Activated CD4-positive, alpha-beta T cell treated with anti-CD3 and anti-CD28 coated beads, Interleukin-2, amount 50 U/mL, for 24 hours (primary cell): ENCODE data around the gene SPPL3.
"Not testable (repeated sequence)": the region's sequence is repeated elsewhere in the genome, so short reads cannot be mapped to it uniquely, and the experiment has no call there.

Experiments
- DNase-seq, 2 donors: peaks; one replicate each; pipeline ENCODE4 v3.0.0-alpha.2; 2020; ENCODE audit warnings: low read depth in 1 of 2, low spot score in 1 of 2

Gene SPPL3, protein sequence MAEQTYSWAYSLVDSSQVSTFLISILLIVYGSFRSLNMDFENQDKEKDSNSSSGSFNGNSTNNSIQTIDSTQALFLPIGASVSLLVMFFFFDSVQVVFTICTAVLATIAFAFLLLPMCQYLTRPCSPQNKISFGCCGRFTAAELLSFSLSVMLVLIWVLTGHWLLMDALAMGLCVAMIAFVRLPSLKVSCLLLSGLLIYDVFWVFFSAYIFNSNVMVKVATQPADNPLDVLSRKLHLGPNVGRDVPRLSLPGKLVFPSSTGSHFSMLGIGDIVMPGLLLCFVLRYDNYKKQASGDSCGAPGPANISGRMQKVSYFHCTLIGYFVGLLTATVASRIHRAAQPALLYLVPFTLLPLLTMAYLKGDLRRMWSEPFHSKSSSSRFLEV

DNA sequence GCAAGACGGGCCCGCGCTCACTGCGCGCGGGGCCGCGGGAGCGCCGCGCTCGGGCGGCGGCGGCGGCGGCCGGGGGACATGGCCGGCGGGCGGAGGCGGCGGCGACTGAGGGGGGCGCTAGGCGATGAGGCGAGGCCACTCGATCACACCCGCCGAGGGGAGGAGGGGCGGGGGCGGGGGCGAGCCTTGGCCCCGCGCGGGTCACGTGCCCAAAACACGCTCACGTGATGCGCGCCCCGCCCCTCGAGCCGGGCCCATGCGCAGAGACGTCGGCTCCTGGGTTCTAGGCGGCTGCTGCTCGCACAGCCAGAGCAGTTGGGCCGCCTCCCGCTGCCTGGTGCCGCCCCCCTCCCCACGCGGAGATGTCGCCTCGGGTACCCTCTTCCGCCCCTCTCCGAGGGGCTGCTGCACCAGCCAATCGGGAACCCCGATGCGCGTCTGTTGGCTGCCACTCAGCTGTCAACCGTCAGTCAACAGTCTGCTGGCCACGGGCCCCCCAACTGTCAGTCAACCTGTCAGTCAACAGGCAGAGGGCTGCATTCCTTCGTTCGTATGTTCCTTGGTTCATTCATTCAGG is at the start of gene SPPL3:
Gene SPPL3 (minus strand): TSS at position 162 of the 577 bp plus-strand sequence. CDS start 491 bp downstream, outside the sequence.
- DNase-seq: peak; percentile 88 to 89

DNA sequence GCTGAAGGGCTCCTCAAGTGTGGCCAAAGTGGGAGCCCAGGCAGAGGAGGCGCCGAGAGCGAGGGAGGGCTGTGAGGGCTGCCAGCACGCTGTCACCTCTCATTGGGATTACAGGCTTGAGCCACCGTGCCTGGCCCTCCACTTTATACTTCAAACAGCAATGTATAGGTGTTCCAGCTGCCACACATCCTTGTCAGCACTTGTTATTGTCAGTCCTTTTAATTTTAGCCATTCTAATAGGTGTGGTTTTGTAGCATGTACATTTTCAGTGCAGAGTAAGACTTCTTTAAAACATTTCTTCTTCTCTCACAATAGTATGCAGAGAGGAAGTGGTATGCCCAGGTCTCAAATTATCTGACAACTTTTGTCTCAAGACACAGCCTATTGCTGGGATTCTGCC is 46.6 kb upstream of the SPPL3 start:
- DNase-seq: no peak

DNA sequence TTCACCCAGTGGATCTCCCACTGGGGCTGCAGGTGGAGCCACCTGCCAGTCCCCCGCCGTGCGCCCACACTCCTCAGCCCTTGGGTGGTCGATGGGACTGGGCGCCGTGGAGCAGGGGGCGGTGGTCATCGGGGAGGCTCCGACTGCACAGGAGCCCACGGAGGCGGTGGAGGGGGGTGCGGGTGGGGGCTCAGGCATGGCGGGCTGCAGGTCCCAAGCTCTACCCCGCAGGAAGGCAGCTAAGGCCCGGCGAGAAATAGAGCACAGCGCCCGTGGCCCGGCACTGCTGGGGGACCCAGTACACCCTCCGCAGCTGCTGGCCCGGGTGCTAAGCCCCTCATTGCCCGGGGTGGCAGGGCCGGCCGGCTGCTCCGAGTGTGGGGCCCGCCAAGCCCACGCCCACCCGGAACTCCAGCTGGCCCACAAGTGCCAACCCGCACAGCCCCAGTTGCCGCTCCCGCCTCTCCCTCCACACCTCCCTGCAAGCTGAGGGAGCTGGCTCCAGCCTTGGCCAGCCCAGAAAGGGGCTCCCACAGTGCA is 46.2 kb upstream of the SPPL3 start:
- not testable (repeated sequence) for DNase-seq

DNA sequence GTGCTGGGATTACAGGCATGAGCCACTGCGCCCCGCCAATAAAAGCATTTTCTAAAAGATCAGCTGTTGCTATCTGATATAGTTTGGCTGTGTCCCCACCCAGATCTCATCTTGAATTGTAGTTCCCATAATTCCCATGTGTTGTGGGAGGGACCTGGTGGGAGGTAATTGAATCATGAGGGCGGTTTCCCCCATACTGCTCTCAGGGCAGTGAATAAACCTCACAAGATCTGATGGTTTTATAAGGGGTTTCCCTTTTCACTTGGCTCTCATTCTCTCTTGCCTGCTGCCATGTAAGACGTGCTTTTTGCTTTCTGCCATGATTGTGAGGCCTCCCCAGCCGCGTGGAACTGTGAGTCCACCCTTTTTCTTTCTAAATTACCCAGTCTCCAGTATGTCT is 41.4 kb upstream of the SPPL3 start:
- DNase-seq: not testable (repeated sequence)

DNA sequence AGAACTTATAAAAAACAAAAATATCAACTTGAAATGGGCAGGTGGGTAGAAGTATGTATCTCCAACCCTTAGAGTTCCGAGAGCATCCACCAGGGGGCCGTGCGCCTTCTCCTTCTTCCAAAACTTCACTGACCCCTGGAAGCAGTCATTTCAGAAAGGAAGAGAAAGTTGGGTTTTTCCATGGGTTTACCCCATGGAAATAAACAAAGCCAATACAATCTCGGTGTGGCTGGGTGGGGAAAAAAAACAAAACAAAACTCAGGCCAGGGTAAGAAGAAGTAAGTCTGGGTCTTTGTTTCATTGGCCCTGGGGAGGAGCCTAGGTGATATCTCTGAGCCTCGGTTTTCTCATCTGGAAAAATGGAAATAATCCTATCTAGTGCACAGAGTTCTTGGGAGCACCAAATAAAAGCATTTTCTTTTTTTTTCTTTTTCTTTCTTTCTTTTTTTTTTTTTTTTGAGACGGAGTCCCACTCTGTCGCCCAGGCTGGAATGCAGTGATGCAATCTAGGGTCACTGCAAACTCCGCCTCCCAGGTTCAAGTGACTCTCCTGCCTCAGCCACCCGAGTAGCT is 40.6 kb upstream of the SPPL3 start:
- peak; percentile 47 to 48 for DNase-seq

DNA sequence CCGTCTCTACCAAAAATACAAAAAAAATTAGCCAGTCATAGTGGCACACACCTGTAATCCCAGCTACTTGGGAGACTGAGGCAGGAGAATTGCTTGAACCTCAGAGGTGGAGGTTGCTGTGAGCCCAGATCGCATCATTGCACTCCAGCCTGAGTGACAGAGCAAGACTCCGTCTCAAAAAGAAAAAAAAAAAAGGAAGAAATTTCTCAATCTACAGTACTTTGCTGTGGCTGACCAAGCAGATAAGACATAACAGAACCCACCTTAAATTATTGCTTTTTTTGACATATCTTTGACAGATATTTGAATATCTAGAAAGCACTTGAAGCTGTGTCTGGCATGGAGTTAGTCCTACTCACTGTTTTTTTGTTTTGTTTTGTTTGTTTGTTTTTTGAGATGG is 39.3 kb upstream of the SPPL3 start:
- no peak for DNase-seq

DNA sequence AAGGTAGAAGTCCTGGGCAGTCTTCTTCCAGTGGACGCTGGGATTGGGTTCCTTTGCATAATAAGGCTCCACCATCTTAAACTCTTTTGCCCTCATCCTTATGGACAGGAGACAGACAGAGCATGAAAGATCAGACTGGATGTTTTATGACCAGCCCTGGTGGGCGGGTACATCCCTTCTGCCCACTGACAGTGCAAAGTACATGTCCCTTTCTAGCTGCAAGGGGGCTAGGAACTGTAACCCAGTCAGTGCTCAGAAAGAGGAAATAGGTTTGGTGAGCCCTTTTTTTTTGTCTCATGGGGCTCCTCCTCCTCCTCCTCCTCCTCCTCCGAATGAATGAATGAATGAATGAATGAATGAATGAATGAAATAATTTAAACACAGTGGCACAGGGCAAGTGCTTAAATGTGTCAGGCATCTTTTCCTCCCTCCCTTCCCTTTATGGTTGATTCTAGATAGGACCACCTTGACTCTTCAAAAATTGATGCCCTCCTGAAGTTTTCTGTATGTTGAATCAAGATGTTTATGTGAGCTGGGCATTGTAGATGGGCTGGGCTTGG is 37.8 kb upstream of the SPPL3 start:
- DNase-seq: no peak

DNA sequence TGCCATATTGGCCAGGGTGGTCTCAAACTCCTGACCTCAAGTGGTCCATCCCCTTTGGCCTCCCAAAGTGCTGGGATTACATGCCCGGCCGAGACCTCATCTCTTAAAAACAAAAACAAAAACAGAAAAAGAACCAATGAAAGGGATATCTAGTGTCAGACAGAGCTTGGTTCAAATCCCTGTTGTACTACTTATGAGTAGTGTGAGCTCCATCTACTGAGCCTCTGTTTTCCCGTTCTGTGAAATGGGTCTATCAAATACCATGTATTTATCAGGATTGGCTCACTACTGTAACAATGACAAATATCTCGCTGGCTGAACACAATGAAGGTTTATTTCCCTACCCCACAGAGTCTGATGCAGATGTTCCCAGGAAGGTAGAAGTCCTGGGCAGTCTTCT is 37.3 kb upstream of the SPPL3 start:
- DNase-seq: no peak

DNA sequence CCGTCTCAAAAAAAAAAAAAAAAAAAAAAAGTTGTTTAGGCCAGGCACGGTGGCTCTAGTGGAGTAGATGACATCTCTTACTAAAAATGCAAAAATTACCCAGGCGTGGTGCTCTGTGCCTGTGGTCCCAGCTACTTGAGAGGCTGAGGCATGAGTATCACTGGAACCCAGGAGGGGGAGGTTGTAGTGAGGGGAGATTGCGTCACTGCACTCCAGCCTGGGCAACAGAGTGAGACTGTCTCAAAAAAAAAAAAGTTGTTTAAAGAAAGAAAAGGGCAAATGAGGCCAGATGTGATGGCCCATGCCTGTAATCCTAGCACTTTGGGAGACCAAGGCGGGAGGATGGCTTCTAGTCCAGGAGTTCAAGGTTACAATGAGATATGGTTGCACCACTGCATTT is 36.6 kb upstream of the SPPL3 start:
- DNase-seq: no peak

DNA sequence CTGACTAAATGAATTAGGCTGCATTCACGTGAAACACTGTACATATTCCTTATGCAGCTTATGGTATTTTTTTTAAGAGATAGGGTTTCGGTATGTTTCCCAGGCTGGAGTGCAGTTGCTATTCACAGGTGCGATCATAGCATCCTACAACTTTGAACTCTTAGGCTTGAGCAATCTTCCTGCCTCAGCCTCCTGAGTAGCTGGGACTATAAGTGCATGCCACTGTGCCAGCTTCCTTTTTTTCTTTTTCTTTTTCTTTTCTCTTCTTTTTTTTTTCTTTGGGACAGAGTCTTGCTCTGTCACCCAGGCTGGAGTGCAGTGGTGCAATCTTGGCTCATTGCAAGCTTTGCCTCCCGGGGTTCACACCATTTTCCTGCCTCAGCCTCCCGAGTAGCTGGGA is 35.8 kb upstream of the SPPL3 start:
- no peak for DNase-seq

DNA sequence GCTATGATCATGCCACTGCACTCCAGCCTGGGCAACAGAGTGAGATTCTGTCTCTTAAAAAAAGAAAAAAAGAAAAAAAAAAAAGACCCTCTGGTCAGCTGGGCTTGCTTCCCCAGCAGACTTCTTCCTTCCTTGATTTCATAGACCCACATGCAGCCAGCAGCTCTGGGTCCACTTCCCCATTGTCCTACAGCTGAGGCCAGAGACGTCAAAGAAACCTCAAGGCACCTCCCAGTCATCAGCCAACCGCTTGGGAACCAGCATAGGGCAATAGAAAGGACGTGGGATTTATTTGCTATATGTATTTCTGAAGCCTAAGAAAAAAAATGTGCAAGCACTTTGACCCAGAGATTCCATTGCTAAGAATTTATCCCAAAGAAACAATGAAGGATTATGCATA is 35.4 kb upstream of the SPPL3 start:
- DNase-seq: no peak

DNA sequence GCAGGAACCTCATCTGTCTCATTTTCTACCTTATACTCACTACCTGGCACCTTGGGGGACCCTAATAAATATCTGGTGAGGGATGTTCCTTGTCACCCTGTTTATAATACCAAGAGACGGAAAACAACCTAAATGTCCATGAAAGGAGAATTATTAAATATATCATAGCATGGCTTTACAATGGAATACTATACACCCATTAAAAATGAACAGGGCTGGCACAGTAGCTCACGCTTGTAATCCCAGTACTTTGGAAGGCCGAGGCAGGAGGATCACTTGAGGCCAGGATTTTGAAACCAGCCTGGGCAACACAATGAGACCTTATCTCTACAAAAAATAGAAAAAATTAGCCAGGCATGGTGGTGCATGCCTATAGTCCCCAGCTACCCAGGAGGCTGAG is 34.3 kb upstream of the SPPL3 start:
- DNase-seq: no peak

DNA sequence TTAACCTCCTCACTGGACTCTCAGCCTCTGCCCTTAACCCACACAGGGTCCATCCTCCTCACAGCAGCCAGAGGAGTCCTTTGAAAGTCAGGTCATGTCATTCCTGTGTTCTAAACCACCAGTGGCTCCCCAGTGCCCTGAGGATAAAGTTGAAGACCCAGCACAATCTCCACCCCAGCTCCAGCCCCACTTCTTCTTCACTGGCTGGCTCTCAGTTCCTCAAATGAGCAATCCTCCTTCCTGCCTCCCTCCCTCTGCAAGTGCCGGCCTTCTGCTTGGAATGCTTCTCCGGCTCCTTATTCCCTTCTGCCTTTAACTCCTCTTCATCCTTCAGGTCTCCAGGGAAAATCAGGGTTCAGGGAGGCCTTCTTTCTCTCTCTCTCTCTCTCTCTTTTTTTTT is 32.0 kb upstream of the SPPL3 start:
- no peak for DNase-seq

DNA sequence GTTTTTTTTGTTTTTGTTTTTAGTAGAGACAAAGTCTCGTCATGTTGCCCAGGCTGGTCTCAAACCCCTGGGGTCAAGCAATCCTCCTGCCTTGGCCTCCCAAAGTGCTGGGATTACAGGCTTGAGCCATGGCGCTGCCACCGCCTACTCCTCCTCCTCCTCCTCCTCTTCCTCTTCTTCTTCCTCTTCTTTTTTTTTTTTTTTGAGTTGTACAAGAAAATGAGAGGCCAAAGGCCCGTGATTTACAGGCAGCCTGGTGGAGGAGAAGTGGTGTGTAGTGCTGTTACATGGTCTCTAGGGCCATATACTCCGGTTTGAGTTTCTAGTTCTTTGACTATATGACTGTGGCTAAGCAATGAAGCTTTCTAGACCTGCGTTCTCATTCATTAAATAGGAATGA is 29.6 kb upstream of the SPPL3 start:
- no peak for DNase-seq

DNA sequence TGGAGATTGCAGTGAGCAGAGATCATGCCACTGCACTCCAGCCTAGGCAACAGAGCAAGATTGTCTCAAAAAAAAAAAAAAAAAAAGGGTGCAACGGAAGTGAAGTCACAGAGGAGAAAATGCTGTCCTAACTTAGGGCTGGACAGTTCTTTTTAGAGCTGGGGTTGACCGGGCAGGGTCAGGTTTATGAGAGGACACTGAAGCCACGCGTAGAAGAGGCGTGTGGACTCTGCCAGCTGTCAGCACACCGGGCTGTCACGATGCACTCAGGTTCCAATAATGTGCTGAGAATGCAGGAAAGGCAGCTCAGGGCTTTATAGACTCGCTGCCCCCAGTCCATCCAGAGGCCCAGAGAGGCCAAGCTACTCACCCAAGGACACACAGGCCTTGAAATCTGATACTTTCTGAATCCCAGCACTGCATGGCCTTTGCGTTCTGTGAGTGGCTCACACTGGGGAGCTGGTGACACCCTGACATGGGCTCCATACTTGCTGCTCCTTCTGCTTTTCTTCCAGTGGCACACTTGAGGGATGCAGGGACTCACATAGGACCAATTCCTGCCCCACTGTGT is 28.9 kb upstream of the SPPL3 start:
- no peak for DNase-seq

DNA sequence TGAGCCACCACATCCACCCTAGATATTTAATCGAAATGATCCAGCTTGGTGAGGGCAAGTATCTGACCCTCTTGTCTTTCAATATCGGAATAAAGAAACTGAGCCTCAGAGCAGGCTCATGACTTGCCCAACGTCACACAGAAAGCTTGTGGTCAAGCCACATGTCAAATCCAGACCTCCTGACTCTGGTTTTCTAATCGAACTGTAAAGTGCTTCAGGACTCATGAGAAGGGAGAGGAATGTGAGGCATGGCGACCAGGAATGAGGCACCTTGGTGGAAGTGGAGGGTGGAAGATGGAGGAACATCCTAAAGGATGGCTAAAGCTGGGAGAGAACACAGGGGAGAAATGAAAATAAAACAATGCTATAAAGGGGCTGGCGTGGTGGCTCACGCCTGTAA is 27.9 kb upstream of the SPPL3 start:
- no peak for DNase-seq

DNA sequence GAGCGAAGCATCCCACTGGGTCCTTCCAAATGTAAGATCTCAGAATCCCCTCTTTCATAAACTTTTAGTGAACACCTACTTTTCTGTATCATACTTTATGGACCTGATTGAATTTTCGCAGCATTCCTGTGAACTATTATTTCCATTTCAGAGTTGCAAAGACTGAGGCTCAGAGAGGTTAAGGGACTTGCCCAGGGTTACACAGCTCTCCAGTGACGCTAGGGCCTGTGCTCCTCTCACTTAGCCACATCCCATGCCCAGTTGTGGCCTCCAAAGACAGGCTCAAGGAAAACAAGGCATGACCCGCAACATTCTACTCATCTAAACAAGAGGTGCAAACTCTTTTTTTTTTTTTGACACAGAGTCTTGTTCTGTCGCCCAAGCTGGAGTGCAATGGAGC is 25.9 kb upstream of the SPPL3 start:
- no peak for DNase-seq

DNA sequence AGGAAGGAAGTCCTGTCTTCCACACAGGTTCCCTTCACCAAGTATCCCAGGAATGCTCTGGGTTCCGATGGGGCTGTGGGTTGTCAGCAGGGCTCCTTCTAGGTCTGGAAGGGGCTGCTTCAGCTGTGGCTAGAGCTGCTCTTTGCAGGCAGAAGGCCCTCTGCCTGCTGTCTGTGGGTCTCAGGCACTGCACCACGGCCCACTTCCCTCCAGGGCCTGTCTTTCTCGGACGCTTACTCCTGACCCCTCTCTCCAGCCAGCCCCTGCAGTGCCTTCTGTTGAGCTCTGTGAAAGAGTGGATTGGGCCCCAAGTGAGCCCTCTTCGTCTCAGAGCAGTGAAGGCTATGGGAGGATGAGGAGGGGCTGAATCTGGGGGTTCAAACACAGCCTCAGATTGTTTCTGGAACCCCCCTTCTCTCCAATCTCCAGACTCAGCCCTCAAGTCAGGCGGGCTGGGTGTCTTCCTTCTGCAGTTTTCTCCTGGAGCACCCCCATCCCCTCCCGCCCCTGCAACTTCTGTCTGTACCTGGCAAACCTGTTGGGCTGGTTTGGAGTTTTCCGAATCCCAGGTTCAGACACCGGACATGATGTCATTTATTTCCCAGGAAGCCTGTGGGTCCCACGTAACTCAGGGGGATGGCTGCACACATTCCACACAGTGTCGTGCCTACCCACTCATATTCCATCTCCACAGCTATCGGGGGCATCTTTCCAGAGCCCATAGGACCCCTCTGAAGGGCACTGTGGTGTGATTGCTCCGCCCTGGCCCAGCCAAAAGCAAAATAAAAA is 24.9 kb upstream of the SPPL3 start:
- no peak for DNase-seq

DNA sequence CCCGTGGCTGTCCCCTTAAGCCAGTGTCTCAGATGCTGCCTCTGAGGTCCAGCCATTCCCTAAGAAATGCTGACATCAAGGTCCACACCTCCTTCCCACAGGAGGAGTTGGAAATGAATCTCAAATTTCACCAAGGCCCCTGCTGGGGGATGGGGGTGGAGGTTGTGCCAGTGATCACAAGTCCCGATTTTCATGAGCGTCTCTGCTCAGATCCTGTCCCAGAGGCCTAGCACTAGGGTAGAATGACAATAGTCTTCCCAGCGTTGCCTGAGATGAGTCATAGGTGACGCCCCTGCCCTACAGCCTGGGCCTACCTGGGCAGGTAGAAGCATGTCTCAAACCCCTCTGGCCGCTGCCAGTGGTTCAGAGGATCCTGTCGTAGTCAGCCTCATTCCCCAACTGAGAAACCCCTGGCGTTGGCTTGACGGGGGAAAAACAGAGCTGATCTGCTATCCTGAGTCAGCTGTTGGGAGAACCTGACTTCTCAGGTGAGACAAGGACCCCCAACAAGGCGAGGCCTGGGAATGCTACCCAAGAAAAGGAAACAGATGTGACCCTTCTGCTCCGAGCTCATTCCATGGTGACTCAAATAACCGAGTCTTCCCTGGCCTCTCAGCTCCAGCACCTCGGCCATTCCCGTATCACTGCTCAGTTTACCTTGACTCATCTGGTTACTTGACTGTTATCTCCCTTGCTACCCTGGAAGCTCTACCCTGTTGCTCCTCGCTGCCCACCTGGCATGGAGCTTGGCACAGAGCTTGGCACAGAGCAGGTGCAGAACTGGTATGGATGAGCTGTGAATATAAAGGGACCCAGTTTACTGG is 21.8 kb upstream of the SPPL3 start:
- DNase-seq: no peak

DNA sequence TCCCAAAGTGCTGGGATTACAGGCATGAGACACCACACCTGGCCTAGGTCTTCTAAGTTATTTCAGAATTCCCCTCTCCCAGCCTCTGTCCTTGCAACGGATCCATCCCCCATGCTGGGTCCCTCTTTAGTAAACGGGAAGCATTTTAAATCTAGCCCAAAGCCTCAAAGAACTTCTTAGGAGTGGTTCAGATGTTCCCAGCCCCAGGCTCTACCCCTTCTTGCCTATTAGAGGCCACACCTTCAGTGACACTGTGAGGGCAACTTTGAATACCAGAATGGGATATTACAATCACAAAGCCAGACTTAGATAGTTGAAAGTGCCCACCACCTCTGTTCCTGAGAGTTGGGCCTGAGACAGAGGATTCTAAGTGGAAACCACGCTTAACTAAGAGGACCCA is 18.1 kb upstream of the SPPL3 start:
- DNase-seq: no peak
